Measurements from ENCODE around the gene SDSL.

DNA sequence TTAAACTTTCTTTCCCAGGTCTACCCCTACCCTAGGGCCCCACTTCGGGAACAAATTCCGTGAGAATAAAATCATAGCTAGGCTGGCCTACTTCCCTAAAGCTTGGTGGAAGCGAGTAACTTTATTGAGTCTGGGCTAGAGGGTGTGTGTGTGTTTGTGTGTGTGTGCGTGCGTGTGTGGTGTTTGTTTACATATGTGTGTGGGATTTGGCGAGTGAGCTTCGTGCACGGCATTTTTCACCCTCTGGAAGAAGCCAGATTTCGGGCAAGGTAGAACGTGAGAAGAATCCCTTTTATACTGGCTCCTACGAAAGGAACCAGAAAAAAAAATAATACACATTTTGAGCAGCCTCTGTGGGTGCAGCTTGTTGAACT is 57.0 kb downstream of the SDSL start:
- TF ChIP-seq EZH2 (IDR thresholded peaks at IDR 0.05; ENCODE audit: borderline replicate concordance, low read length), result peak; percentile 86
- TF ChIP-seq, protein P1, sequence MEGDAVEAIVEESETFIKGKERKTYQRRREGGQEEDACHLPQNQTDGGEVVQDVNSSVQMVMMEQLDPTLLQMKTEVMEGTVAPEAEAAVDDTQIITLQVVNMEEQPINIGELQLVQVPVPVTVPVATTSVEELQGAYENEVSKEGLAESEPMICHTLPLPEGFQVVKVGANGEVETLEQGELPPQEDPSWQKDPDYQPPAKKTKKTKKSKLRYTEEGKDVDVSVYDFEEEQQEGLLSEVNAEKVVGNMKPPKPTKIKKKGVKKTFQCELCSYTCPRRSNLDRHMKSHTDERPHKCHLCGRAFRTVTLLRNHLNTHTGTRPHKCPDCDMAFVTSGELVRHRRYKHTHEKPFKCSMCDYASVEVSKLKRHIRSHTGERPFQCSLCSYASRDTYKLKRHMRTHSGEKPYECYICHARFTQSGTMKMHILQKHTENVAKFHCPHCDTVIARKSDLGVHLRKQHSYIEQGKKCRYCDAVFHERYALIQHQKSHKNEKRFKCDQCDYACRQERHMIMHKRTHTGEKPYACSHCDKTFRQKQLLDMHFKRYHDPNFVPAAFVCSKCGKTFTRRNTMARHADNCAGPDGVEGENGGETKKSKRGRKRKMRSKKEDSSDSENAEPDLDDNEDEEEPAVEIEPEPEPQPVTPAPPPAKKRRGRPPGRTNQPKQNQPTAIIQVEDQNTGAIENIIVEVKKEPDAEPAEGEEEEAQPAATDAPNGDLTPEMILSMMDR (conservative IDR thresholded peaks at IDR 0.05 in 1 of 2, IDR thresholded peaks at IDR 0.05 in 1 of 2; ENCODE audit: extremely low read depth in 1 of 2, insufficient read depth in 1 of 2, low read depth in 1 of 2, low read length in 2 of 2), result no peak
